ENCODE measurements around the gene CHRNA7. TPM values are rescaled to one million over a fixed set of nuclear protein-coding genes. Genes with fewer than 3 reads are reported as not detected.
"Not testable (repeated sequence)": the region's sequence is repeated elsewhere in the genome, so short reads cannot be mapped to it uniquely, and the experiment has no call there.

The CHRNA7 gene
- total RNA-seq, 1 donor from 2014 or later: 0.34 TPM

DNA sequence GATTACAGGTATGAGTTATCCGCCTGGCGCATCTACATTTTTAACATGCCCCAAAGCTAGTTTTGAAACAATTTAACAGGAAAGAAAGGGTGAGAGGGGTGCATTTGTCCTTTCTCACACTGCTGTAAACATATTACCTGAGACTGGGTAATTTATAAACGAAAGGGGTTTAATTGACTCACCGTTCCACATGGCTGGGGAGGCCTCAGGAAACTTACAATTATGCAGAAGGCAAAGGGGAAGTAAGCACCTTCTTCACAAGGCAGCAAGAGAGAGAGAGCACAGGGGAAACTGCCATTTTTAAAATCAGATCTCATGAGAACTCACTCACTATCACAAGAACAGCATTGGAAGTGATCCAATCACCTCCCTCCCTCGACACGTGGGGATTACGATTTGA, 165.9 kb downstream of the CHRNA7 start:
- DNase-seq: not testable (repeated sequence)

DNA sequence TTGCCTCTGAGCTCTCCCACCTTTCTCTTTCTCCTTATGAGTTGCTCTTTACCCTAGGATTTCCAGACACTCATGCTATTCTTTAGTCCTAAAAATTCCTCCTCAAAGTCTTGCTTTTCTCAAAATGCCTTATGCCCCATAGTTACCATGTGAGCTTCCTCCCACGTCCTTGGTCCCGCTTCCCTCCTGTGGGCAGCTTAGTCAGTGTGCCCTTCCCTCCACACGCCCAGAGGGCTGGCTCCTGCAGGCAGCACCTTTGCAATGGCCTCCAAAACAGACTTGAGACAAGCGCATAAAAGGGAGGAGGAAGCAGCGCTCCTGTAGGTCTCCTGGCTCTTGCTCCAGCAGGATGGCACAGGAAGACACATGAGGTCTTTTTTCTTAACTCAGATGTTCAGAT, 168.6 kb downstream of the CHRNA7 start:
- DNase-seq: not testable (repeated sequence)

DNA sequence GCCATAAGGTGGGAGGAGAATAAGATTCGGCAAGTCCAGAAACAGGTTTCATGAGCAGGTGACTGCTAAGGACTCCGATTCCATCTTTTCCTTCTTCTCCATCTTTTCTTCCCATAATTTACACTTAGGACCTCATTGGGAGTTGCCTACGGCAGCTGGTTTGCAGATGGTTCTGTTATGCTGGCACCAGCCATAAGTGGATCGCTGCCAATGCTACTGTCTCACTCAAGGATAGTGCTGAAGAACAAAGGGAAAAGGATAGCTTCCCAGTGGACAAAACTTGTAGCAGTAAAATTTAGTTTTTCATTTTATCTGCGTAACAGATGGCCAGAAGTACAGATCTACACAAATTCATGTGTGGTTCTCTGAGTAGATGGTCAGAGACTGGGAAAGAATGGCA, 178.8 kb downstream of the CHRNA7 start:
- DNase-seq: not testable (repeated sequence)

DNA sequence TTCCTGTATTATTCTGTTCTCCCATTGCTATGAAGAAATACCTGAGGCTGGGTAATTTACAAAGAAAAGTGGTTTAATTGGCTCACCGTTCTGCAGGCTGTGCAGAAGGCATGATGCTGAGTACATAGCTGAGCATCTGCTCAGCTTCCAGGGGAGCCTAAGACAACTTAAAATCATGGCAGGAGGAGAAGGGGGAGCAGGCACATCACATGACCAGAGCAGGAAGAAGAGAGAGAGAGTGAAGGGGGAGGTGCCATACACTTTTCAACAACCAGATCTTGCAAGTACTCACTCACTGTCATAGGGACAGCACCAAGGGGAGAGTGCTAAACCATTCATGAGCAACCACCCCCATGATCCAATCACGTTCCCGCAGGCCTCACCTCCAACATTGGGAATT, 188.4 kb downstream of the CHRNA7 start:
- no peak for DNase-seq

Other genes starting within 250 kb of the CHRNA7 start
- 0.05 and 0.17 TPM in 2 replicates for gene OTUD7A, start 159.8 kb upstream of the CHRNA7 start, total RNA-seq

Data from dermis blood vessel endothelial cell (primary cell).